GM13976 (cell line): Measurements from ENCODE around the gene CNPY2.
"Not testable (repeated sequence)": the region's sequence is repeated elsewhere in the genome, so short reads cannot be mapped to it uniquely, and the experiment has no call there.

Source experiments
- DNase-seq: peaks from one replicate; pipeline ENCODE4 v3.0.0; 2012; ENCODE audit warnings: low spot score
- CTCF ChIP-seq: IDR thresholded peaks from 2 replicates; pipeline ENCODE4 v1.5.1; 2012; ENCODE audit warnings: borderline replicate concordance, mild to moderate bottlenecking; ENCODE audit not compliant: insufficient read depth; ENCODE audit errors: extremely low read depth, missing control alignments, control extremely low read depth
- in situ Hi-C: fragments of 300-500 bp; cut with MboI; formaldehyde crosslinking; loops from one replicate; pipeline ENCODE4 v1.12.0; 2022; ENCODE audit warnings: low sequenced_read_pairs, mixed read lengths, inconsistent platforms; ENCODE audit not compliant: unreplicated experiment

CNPY2 gene

GRCh38 chr12:56297400-56297799 lies 18.4 kb downstream of the CNPY2 start:
- no peak for TF ChIP-seq CTCF
- in situ Hi-C loops: no loop called here
- no peak for DNase-seq

GRCh38 chr12:56296295-56296694 lies 19.5 kb downstream of the CNPY2 start:
- TF ChIP-seq CTCF: no peak
- in situ Hi-C loops: no loop called here
- DNase-seq: no peak

- in situ Hi-C loops: no loop called here
- no peak for TF ChIP-seq CTCF
- DNase-seq: no peak
Measured at GRCh38 chr12:56293795-56294194, 22.0 kb downstream of the CNPY2 start.

GRCh38 chr12:56288705-56289387 lies 26.9 kb downstream of the CNPY2 start:
- in situ Hi-C loops: no loop called here
- no peak for TF ChIP-seq CTCF
- no peak for DNase-seq

- in situ Hi-C loops: no loop called here
- no peak for TF ChIP-seq CTCF
- no peak for DNase-seq
Measured at GRCh38 chr12:56286044-56286830, 29.6 kb downstream of the CNPY2 start.

GRCh38 chr12:56284263-56284662 lies 31.5 kb downstream of the CNPY2 start:
- DNase-seq, in situ Hi-C loops: not testable (repeated sequence)

GRCh38 chr12:56282579-56282978 lies 33.2 kb downstream of the CNPY2 start:
- no peak for TF ChIP-seq CTCF
- in situ Hi-C loops: no loop called here
- no peak for DNase-seq
